Activated CD4-positive, alpha-beta T cell treated with anti-CD3 and anti-CD28 coated beads, Interleukin-2, amount 50 U/mL, for 24 hours (primary cell): ENCODE measurements around the gene KLHL22.
"Not testable (repeated sequence)": the region's sequence is repeated elsewhere in the genome, so short reads cannot be mapped to it uniquely, and the experiment has no call there.

Experiments used
- DNase-seq, 2 donors: peaks; one replicate each; pipeline ENCODE4 v3.0.0-alpha.2; 2020; ENCODE audit warnings: low read depth in 1 of 2, low spot score in 1 of 2

KLHL22 gene

DNA sequence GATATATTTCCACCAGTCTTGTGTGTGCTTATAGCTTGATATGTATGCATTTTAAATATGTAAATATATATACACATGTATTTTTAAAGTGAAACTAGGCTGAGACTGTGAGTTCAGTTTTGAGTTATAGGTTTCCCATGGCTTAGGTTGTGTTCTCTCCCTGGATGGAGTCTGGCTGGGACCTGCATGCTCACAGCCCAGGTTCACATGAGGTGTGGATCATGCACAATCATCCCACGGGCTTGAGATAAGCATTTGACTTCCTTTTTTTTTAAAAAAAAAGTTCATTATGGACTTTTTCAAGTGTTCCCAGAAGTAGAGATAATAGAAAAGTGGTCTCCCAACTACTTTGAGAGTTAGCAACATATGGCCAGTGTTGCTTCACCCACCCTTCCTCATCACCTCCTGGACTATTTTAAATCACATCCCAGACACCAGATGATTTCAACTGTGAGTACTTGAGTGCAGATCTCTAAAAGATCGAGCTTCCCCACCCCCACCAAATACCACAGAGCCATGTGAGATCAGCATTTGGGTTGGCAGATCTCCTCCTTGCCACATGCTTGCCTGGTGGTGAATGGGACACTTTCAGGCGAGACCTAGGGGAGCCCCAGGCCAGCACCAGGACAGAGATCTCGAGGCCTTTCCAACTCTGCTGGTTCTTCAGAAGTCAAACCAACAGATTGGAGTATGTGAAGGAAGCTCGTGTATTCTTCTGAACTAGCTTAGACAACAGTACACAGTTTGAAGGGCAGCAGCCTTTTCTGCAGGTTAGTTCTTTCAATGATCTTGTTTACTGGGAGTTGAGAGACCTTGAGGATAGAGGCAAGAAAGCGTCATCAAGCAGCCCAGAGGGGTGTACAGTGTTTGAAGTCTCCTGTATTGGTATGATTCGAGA, 27.7 kb upstream of the KLHL22 start:
- DNase-seq: no peak

DNA sequence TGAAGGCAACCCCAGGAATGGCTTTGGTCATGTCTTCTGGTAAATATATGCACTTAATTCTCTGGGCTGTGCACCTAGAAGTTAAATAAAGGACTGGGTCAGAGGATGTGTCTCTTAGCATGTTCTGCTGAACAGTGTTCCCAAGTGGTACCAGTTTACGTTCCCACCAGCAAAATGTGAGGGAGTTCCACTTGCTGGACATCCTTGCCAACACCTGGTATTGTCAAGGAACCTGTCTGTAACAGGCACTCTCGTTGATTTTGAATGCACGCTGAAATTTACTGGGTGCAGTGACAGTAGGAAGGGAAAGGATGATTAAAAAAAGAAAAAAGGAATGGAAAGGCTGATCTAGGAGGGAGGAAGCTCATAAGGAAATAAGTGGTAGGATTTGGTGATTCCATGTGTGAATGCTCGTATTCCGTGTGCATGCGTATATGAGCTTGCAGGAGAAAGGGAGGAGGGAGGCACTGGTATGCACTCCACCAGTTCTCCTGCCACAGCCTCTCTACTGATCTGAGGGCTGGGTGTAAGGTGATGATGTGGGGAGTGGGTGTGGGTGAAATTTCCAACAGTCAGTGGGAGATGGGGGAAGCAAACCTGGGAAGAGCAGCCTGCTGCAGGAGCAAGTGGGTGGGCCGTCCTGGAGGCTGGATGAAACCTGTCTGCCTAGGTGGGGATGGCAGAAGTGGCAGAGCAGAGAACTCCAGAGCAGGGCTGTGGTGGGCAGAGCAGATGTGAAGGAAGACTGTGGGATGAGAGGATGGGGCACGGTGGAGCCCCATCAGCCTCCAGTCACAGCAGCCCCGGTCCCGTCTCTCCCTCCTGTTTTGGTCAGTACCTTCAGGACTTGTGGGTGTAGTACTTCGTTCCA, 26.8 kb upstream of the KLHL22 start:
- DNase-seq: no peak

DNA sequence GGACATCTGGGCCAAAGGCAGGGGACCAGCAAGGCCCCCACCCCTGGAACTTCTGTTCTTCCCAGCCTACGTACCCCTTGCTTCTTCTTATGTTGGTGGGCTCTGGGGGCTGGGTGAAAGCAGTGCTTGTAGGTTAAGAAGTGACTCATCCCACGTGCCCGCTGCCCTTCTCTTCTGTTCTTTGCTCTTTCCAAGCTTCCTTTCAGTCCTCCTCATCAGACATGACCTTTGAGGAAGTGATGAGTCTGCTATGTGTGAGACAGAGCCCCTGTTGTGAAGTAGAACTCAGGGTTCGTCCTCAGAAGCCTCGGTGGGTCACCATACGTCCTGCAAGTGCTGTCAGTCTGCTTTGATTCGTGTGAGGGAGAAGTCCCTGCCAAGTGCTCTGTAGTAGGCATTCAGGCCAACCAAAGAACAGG, 24.5 kb upstream of the KLHL22 start:
- DNase-seq: no peak

DNA sequence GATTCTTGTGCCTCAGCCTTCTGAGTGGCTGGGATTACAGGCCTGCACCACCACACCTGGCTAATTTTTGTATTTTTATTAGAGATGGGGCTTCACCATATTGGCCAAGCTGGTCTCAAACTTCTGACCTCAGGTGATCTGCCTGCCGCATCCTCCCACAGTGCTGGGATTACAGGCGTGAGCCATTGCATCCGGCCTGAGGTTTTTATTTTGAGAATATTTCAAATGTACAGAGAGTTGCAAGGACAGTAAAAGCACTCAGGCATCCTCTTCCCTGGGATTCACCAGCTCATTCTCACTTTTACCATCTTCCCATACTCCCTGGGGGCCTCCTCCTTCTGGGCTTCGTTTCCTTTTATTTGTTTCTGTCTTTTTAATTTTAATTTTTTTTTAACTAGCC, 24.0 kb upstream of the KLHL22 start:
- DNase-seq: no peak

DNA sequence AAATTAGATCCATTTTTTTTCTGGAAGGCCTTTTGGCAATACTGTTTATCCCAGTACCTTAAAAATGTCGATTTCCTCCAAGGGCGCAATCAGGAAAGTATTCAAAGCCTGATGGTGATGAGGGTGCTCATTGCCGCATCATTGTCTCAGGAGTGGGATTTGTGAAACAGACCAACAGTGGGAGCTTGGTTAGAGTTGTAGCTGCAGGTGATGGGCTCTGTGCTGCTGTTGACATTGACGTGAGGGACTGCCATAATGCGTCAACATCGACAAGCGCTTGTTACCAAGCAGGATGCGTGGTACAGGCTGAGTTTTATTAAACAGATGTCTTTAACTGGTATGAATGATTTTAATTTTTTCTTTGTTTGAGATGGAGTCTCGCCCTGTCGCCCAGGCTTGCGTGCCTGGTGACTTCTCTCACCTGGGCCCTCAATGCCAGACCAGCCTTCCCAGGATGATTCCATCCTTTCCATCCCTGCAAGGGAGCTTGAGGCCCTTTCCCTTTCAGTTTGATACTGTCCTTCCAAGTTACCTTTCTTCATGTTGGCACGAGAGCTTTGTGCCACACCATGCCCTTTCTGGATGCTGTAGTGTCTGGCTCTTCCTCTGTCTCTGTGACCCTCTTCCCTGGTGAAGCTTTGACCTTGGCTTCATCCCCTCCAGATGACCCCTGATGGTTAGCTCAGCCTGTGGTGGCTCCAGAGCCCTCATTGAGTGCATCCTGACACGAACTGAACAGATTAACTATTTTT, 22.4 kb upstream of the KLHL22 start:
- no peak for DNase-seq

DNA sequence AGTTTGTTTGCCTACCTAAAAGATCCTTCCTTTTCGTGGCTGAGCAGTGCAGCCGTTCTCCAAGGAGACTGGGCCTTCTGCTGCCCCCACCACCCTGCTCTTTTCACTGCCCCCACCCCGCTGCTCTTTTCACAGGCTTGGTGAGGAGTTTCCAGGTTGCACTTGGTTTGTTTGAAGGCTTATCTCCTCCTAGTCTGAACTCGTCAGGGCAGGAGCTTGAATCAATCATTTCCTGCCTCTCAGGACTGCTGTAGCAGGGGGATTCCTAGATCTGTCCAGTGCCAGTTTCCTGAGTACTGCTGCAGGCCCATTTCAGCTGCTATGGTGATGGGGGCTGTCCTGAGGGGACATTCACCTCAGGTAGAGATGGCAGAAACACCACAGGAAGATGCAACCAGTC, 21.8 kb upstream of the KLHL22 start:
- no peak for DNase-seq

DNA sequence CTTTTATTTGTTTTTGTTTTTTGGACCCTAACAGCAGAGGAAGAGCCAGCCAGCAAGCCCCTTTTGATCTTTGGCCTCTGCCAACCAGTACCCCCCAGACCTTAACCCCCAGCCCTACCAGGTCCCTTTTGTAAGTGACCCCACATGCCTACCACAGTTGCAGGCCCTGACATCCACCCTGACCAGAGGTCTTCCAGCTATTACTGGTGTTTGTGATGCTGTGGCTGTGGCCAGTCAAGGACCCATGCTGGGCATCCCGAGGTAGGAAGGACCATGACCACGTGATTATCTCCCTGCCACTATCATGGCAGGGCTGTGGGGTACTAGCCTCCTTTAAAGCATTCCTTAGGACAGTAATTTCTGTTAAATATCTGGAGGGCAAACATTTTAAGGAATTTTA, 20.8 kb upstream of the KLHL22 start:
- no peak for DNase-seq

DNA sequence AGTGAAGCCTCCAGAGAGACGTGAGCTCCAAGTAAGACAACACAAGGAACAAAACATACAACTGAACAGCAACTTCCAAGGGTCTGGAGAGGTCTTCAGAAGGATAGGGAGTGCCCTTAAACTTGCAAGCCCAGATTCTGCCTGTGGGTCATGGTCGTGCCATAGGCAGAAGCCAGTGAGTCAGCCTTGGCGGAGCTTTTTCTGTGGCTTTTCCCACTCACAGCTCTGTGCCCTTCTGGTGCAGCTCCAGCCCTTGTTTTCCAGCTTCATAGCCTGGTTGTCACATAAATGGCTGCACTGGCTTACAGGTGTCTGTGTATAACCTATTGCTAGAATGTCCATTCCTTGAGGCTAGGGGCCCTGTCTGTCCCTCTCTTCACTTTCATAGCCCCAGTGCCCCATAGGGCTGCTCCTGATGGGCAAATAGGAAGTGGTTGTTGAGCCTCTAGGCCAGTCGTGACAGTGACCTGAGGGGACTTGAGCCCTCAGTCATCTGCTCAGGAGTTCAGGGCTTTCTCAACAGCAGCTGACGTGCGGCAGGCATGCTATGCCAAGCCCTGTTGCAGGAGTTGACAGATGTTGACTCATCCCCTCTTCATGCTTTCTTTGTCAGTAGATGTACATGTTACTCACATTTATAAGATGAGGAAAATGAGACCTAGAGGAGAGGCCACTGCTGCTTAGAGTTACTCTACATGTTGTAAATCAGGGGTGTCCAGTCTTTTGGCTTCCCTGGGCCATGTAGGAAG, 19.2 kb upstream of the KLHL22 start:
- DNase-seq: no peak

DNA sequence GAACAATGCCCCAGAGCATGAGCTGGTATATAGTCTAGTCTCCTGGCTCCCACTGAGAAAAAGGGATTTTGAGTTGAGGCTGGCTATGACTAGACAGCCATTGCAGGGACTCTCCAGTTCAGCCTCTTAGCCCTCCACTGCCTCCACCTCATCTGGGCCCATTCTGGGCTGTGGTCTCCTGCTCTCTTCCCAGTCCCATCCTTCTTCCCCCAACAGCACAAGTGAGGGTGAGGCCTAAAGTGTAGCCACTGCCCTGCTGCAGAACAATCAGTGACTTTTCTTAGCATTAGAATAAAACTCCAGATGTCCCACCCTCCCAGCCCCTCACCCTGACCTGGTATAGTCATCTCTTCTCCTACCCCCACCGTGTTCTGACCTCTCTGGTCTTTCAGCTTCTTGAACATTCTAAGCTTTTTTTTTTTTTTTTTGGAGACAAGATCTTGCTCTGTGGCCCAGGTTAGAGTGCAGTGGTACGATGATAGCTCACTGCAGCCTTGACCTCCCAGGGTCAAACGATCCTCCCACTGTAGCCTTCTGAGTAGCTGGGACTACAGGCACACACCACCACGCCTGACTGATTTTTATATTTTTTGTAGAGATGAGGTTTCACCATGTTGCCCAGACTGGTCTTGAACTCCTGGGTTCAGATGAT, 16.1 kb upstream of the KLHL22 start:
- no peak for DNase-seq

DNA sequence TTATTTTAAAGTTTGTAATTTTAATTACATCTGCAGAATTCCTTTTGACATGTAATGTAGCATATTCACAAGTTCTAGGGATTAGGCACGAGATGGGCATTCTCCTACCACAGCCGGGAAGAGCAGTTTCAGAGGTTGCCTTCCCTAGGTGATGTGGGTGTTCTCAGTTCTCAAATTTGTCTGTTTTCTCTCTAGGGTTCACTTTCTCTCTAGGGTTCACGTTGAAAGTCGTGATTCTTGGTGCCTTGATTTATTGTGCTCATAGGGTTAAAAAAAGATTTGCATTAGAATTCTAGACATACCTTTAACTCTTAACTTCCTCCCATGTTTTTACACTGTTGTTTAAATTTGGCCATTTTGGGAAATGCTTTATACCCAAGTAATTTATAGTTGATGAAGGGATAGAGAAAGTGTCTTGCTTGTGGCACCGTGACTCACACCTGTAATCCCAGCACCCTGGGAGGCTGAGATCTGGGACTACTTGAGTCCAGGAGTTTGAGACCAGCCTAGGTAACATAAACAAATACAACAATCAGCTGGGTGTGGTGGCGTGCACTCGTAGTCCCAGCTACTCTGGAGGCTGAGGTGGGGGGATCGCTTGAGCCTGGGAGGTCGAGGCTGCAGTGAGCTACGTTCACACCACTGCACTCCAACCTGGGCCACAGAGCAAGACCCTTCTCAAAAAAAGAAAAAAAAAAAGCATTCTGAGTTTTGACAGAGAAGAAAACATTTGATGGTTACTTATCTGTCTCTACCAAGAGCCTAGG, 15.4 kb upstream of the KLHL22 start:
- no peak for DNase-seq

DNA sequence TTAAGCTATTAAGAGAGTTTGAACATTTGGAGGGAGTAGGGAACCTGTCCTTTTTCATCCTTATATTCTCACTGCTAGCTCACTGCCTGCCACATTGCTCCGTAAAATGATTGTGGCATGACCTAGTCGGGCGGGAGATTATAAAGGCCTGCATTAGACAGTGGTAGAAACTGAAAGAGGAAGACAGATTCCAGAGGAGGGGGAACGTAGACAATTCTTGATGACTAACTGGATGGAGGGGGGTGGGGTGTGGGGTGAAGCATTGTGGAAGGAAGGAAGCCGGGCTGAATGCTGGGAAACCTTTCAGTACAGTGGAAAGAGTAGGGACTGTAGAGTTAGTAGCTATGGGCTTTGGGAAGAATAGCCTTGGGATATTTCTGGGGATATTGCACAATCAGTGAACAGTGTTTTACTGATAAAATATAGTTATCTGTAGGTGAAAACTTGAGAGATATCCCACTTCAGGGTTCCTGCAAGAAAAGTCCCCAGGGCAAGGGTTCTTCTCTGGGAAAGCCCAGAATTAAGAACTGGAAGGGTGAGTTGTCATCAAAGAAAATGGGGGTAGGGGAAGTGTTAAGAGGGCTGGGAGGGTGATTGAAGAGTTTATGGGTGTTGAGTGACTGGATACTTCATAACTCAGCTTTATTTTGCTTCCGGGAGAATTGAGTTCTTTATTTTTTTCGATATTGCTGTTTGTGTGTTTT, 13.9 kb upstream of the KLHL22 start:
- peak in 1 of 2 donors; percentile 61 for DNase-seq

DNA sequence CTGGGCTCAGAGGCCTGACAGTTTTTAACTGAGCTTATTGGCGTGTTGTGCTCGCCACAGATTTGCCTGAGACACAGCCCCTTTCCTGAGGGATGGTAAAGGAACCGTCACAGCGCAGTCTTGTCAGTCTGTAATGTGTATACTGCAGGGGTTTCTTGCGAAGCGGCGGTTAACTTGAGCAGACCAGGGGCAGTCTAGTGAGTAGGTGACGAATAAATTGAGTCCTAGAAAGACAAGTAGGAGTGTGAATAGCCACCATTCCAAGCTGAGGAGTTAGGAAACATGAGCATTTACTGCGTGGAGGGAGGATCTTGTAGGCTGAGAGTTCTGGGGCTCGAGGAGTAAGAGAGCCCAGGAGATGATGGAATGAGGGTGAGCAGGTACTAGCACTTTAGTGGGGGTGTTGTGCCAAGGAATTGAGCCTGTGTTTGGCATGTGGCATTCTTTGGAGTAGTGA, 13.2 kb upstream of the KLHL22 start:
- no peak for DNase-seq

DNA sequence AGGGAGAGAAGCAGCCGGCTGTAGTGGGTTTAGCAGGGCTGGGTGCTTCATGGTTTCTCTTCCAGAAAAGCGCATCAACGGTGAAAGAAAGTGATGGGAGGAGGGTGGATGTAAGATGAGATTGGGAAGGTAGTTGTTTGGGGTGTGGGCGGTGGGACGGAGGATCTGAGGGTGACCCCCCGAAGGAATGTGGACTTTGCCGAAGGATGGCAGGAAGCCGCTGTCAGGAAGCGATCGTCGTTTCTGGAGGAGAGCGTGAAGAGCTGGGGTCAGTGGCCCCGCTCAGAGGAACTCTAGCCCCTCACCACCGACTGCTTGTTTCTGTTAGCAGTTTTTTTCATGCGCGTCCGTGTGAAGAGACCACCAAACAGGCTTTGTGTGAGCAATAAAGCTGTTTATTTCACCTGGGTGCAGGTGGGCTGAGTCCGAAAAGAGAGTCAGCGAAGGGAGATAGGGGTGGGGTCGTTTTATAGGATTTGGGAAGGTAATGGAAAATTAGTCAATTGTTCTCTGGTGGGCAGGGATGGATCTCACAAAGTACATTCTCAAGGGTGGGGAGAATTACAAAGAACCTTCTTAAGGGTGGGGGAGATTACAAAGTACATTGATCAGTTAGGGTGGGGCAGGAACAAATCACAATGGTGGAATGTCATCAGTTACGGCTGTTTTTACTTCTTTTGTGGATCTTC, 12.6 kb upstream of the KLHL22 start:
- not testable (repeated sequence) for DNase-seq

DNA sequence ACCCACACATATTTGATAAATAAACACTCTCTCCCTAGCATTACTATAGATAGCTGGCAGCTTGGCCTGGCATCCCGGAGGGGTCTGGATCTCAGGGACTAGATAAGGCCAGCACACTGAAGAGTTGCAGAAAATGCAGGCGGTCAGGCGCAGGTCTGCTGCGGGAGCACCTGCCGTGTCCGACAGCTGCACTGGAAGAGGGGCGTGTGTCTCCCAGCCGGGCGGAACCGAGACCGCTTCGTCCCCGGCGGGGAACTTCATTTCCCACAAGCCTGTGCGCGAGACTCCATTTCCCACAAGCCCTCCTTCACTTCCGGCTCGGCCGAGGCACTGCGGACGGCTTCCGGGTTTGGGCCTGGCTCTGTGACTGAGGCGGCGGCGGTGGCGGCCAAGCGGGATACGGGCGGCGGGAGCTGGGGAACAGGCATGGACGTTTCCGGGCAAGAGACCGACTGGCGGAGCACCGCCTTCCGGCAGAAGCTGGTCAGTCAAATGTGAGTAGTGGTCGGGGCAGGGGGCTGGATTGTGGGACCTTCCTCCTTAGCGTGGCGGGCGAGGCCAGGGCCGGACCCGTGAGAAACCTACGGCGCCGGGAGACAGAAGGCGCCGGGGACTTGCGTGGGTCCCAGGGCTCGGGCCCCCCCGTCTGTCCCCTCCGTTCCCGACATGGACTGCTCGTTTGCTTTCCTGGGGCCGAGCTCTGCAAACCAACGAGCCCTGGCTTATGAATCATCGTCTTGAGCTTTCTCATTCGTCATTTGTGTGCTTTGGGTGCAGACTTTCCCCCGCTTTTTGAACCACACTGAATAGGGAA, 11.9 kb upstream of the KLHL22 start, which contains the start of gene MED15:
Gene MED15, plus strand, starts transcription at position 358 of the 814 bp plus-strand sequence. Its CDS starts 69 bp downstream, at position 427.
- DNase-seq: peak; percentile 75 to 88

DNA sequence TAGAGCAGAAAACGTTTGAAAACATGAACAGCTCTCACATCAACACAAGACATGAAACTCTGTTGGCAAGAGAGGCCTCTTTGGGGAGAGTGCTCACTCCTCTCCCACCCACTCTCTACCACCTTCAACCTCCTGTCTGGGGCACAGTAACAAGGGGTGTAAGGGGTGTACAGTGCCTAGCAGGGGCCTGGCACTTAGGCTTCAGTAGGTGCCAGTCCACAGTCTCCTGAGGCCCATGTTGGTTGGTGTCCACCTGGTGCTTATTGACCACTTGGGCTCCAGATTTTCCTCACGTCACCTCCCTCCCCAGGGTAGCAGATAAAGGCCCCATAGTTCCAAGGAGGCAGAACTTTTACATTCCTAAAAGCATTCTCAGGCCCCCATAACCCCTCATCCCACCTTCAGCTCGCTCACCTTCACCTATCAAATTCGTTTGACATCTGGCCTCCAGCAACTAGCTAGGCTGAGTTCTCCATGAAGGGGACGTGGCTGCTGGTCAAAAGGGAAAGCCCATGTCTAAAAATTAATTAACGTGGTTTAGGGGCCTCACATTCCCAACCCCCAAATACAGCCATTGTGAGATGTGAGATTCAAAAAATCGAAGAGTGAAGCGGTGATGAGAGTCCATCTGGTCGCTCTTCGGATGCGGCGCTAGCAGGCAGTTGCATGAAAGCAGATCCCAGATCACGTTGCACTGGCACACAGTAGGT, 11.1 kb upstream of the KLHL22 start:
- no peak for DNase-seq

DNA sequence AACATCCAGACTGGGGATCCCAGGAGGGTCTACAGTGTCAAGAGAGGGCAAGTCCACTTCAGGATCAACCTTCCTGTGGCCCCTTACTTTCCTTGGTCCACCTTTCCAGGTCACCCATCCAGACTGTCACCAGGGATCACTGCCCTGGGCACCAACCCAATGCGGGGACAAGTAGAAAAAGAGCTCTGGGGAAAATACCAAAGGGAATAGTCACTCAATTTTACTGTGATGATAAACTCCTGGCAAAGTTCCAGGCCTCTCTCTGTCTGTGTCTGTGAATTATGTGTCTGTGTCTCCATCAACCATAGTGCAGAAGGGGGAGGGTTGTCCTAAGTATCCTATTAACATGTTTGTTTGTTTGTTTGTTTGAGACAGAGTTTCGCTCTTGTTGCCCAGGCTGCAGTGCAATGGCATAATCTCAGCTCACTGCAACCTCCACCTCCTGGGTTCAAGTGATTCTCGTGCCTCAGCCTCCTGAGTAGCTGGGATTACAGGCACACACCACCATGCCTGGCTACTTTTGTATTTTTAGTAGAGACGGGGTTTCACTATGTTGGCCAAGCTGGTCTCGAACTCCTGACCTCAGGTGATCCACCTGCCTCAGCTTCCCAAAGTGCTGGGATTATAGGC, 8.8 kb upstream of the KLHL22 start:
- DNase-seq: not testable (repeated sequence)
